CD4-positive, alpha-beta T cell treated with Interleukin-4 for 4 hours (primary cell): ENCODE measurements around the gene SLC6A3.

Experiments used
- DNase-seq: peaks from one replicate; pipeline ENCODE4 v3.0.0-alpha.2; 2020

Gene SLC6A3

GRCh38 chr5:1404062-1404461 is 41.2 kb downstream of the SLC6A3 start:
- DNase-seq, result no peak

DNA sequence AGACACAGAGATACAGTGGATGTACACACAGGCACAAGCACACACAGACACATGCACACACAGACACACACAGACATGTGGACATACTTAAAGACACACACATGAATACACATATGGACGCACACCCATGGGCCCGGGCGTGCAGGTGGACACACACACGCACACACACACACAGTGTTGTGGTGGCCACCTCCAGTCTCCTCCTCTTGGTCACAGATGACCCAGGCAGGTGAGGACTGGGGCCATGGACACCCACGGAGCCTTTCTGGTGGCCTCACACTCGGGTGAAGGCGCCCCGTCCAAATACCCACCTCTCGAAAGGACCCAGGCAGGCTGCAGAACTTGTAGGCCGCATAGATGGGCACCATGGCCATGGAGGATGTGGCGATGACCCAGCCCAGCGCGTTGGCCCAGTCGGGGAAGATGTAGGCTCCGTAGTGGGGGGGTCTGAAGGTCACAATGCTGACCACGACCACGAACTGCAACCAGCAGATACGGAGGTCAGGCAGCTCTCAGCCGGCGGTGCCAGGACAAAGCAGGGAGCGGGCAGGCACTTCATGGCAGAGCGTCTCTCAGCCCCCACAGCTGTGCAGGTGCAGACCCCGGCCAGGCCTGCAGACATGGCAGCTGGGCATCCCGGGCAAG is 42.5 kb downstream of the SLC6A3 start:
- DNase-seq, result no peak

- no peak for DNase-seq
These were observed 43.6 kb downstream of the SLC6A3 start for GRCh38 chr5:1401536-1402138.

DNA sequence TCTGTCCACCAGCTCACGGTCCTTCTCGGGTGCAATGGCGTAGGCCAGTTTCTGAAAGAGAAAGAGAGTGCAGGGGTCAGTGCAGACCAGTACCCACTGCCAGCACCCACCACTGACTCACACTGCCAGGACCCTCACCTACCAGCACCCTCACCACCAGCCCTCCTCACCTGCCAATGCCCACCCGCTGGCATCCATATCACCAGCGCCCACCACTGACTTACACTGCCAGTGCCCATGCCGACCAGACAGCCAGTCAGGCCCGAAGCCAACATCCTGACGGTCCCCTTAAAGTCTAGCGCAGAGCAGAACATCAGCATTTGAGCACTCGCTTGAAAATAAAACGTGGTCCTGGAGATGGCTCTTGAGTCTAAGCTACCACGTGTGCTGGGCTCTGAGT is 44.3 kb downstream of the SLC6A3 start:
- no peak for DNase-seq

GRCh38 chr5:1400211-1400855 is 44.9 kb downstream of the SLC6A3 start:
- DNase-seq, result no peak

GRCh38 chr5:1399737-1400136 is 45.5 kb downstream of the SLC6A3 start:
- DNase-seq, result no peak

DNA sequence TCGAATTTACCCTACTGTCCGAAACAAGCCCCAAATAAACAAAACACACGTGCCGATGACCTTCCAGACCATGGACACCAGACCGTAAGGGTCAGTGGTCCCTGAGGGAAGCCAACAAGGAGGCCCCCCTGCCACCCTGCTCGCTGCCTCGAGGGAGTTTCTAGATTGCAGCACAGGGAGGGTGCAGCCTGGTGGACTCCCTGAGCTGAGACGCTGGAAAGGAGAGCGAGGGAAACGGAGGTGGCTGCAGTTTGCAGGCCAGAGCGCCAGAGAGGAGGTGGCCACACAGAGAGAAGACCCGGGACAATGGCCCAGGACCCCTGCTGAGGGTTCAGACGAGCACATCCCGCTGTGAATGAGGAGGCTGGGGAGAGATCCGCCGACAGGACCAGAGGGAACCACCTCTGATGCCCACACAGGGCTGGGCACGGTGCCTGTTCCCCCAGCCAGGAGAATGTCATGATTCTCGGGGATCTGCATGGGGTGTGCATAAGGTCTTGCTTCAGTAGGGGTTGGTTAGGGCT is 48.9 kb downstream of the SLC6A3 start:
- no peak for DNase-seq

GRCh38 chr5:1394881-1395860 is 50.1 kb downstream of the SLC6A3 start:
- no peak for DNase-seq

- DNase-seq, result no peak
These were observed 51.4 kb downstream of the SLC6A3 start for GRCh38 chr5:1393571-1394501.

DNA sequence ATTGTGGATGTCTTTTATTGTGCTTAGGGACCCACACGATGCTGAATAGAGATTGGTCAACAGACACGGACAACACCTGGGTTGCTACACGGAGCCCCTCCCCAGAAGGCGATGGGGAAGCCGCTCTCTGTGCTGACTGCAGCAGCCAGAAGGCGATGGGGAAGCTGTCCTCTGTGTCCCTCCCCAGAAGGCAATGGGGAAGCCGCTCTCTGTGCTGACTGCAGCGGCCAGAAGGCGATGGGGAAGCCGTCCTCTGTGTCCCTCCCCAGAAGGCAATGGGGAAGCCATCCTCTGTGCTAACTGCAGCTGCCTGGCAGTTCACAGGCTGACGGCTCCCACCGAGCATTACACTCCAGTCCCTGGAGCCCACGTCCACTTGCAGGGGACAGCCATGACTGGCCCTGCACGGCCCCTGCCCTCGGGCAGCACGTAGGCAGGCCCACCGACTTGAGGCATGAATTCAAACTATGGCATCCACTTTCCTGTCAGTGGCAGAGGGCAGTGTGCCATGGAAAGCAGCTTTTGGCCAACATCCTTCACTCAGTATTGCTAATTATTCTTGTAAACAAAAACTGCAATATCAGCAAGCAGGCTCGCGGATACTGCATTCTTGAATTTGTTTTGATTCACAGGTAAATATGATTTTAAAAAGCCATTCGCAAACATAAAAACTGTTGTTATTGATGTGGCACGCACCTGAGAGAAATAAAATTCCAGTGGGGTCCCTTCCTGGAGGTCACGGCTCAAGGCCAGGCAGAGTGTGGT is 52.3 kb downstream of the SLC6A3 start:
- DNase-seq, result no peak

- DNase-seq, result no peak
These were observed 53.0 kb downstream of the SLC6A3 start for GRCh38 chr5:1392261-1392660.

- no peak for DNase-seq
These were observed 53.5 kb downstream of the SLC6A3 start for GRCh38 chr5:1391691-1392090.

DNA sequence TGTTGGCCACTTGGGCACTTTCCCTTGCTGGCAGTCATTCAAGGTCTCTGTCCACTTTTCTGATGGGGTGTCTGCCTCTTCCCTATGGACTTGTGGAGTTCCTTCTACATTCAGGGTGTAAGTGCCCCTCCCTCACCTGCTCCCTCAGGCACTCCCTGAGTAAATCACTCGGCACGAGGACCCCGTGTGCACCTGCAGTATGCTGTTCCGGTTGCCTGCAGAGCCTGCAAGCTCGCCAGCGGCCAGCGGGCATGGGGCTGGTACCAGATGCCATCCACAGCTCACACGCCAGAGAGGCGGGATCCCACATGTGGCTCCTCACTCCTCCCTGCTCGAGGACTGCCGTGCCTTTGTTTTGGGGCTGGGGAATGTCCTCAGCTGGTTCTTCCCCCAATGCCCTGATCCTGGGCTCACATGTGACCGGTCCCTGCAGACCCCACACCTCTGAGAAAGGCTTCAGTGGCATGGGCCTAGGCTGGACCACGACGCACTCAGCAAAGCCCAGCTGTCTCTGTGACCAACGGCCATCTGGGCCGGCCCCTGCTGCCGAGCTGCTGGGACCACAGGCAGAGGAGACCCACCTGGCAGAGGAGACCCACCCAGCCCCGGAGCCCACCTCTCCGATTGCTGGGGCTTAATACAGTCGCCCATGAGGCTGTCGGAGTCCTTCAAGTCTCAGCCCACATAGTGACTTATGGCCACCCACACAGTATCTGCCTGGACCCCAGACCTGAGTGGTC is 54.2 kb downstream of the SLC6A3 start:
- DNase-seq, result no peak

DNA sequence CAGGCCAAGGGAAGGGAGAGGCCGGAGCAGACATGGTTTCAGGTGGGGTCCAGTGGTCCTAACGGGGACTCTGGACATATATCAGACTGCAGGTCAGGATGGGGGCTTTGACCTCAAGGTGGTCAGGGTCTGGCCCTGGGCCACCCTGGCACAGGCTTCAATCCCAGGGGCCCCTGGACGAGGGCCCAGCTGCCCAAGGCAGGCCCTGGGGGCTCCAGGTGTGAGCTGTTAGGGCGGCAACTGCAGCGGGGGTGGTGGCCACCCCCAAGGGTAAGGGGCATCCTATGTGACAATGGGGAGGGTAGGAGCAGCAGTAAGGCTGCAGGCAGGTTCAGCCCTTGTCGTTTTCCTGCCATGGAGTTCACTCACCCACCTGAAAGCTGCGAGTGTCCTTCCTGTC is 54.9 kb downstream of the SLC6A3 start:
- no peak for DNase-seq

DNA sequence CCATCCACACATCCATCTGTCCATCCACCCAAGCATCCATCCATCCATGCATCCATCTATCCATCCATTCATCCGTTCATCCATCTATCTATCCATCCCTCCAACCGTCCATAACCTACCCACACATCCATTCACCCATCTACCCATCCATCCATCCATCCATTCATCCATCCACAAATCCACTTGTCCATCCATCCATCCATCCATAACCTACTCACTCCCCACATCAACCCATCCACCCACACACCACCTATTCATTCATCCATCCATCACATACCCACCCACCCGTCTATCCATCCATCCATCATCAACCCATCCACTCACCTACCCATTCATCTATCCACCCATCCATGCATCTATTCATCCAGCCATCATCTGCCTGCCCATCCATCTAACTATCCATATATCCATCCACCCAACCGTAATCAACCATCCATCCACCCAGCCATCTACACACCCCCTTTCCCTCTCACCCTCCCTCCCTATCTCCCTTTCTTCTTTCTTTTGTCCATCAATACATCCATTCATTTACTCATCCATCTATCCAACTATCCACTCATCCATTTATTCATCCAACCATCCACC is 56.8 kb downstream of the SLC6A3 start:
- no peak for DNase-seq

DNA sequence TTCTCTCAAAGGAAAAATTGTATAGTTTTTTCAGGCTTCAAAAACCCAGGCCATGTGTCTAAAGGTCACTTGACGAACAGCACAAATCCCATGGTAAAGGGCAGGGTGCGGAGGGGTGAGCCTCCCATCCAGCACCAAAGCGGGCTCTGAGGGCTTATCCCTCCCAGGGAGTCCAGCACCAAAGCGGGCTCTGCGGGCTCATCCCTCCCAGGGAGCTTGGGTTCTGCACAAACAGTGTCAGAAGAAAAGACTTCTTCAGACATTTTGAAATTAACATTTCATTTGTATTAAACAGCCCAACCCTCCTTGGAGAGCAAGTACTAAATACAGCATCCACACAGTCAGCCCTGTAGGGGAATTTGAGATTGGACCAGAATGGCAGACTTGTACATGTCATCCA is 57.4 kb downstream of the SLC6A3 start:
- no peak for DNase-seq

DNA sequence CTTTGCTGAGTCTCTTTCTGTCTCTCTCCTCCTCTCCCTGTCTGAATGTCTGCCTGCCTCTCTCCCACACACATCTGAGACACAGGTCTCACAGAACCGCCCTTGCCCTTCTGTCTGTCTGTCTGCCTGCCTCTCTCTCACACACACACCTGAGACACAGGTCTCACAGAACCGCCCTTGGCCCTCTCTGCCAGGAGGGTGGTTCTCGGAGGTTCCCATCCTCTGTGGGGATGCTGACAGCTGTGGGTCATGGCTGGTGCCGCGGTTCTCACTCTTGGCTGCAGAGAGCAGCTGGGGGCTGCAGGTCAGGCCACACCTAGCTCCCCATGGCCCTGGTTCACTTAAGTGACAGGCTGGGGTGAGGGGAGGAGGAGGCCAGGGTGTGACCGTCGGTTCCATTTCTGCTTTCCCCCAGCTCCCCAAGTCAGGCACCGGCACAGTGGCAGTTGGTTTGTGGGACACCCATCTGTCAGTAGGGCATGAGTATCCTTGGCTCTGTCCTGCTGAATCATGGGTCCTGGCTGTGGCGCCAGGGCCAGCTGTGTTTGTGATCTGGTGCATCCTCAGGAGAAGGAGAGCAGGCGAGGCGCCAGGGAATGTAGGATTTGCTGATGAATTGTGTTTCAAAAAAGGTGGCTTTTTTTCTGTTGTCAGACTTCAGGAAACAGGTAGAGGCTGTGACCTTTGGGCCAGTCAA is 58.0 kb downstream of the SLC6A3 start:
- DNase-seq, result no peak

DNA sequence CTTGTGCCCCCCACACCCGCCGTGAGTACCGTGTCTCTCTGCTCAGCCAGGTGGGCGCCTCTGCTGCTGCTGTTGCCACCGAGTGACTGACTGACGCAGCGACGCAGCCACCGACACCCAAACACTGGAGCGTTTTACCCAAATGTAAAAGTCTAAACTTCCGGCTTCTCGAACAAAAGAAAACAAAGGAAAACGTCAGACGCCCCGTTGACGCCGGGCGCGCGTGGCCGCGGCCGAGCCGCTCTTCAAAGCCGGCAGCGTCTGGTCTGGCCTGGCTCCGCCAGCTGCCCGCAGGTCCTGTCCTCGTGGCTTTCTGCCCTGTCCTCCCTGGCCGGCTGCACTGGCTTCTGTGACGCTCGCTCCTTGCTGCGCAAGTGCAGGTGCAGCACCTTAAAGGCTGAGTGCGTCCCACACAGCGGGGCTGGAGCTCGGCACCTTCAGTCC is 58.9 kb downstream of the SLC6A3 start:
- peak; percentile 81 for DNase-seq
